ENCODE results near the gene CAV1. TPM values are rescaled to one million over a fixed set of nuclear protein-coding genes. Genes with fewer than 3 reads are reported as not detected.

Gene CAV1
- total RNA-seq, 4 donors from 2014 or later = 445 to 895 (median 578) TPM

- TF ChIP-seq CTCF (IDR thresholded peaks at IDR 0.05; ENCODE audit: low read depth) = no peak
These were observed 67.6 kb downstream of the CAV1 start for GRCh38 chr7:116592445-116592844.

- TF ChIP-seq CTCF (IDR thresholded peaks at IDR 0.05; ENCODE audit: low read depth) = no peak
These were observed 68.7 kb downstream of the CAV1 start for GRCh38 chr7:116593359-116594075.

- no peak for TF ChIP-seq CTCF (IDR thresholded peaks at IDR 0.05; ENCODE audit: low read depth)
These were observed 70.2 kb downstream of the CAV1 start for GRCh38 chr7:116595063-116595462.

GRCh38 chr7:116597384-116597783 lies 72.5 kb downstream of the CAV1 start:
- no peak for TF ChIP-seq CTCF (IDR thresholded peaks at IDR 0.05; ENCODE audit: low read depth)

- no peak for TF ChIP-seq CTCF (IDR thresholded peaks at IDR 0.05; ENCODE audit: low read depth)
These were observed 73.4 kb downstream of the CAV1 start for GRCh38 chr7:116598278-116598677.

GRCh38 chr7:116598861-116599260 lies 74.0 kb downstream of the CAV1 start:
- TF ChIP-seq CTCF (IDR thresholded peaks at IDR 0.05; ENCODE audit: low read depth) = no peak

- no peak for TF ChIP-seq CTCF (IDR thresholded peaks at IDR 0.05; ENCODE audit: low read depth)
These were observed 76.6 kb downstream of the CAV1 start for GRCh38 chr7:116601426-116601825.

Measured in subcutaneous adipose tissue (tissue), 4 donors.